Neuronal stem cell (in vitro differentiated cells): ENCODE measurements around the gene NRAP.

Source experiments
- DNase-seq: peaks from one replicate; pipeline ENCODE4 v3.0.0-alpha.2; 2013; ENCODE audit warnings: low spot score
- H2AFZ ChIP-seq: one replicate; pipeline ENCODE4 v1.6.1; 2013; ENCODE audit warnings: mild to moderate bottlenecking, low read length, inconsistent platforms
- H2AK5ac ChIP-seq: 2 replicates; pipeline ENCODE4 v1.6.1; 2013; ENCODE audit warnings: low read depth, mild to moderate bottlenecking, inconsistent platforms, low read length, moderate library complexity, mixed read lengths
- H2BK120ac ChIP-seq: 2 replicates; pipeline ENCODE4 v1.6.1; 2013; ENCODE audit warnings: low read depth, mild to moderate bottlenecking, inconsistent platforms, low read length, moderate library complexity, mixed read lengths
- H2BK12ac ChIP-seq: one replicate; pipeline ENCODE4 v1.6.1; 2013; ENCODE audit warnings: low read length, inconsistent platforms
- H2BK15ac ChIP-seq: 2 replicates; pipeline ENCODE4 v1.6.1; 2013; ENCODE audit warnings: mild to moderate bottlenecking, low read length, inconsistent platforms, mixed read lengths
- H2BK5ac ChIP-seq: one replicate; pipeline ENCODE4 v1.6.1; 2013; ENCODE audit warnings: inconsistent platforms, mild to moderate bottlenecking, low read length, moderate library complexity
- H3K14ac ChIP-seq: one replicate; pipeline ENCODE4 v1.6.1; 2013; ENCODE audit warnings: low read length, inconsistent platforms
- H3K18ac ChIP-seq: 2 replicates; pipeline ENCODE4 v1.6.1; 2013; ENCODE audit warnings: low read length, inconsistent platforms
- H3K23ac ChIP-seq: 2 replicates; pipeline ENCODE4 v1.6.1; 2013; ENCODE audit warnings: low read depth, mild to moderate bottlenecking, mixed read lengths, low read length, inconsistent platforms; ENCODE audit not compliant: poor library complexity
- H3K27ac ChIP-seq: replicated peaks from 3 replicates; pipeline ENCODE4 v1.5.1; 2013; ENCODE audit warnings: low read length, inconsistent platforms
- H3K27me3 ChIP-seq, 3 experiments: 2 replicates each; pipeline ENCODE4 v1.6.1; 2013; ENCODE audit warnings: low read length in 3 of 3, mild to moderate bottlenecking in 2 of 3, inconsistent platforms in 1 of 3, low read depth in 1 of 3, mixed read lengths in 1 of 3, moderate library complexity in 1 of 3; ENCODE audit not compliant: control insufficient read depth in 3 of 3, insufficient read depth in 3 of 3
- H3K36me3 ChIP-seq, 2 donors: replicated peaks in 1 of 2; 2 replicates each; pipeline ENCODE4 v1.6.1; 2013; ENCODE audit warnings: low read length in 2 of 2; ENCODE audit not compliant: control insufficient read depth in 2 of 2, insufficient read depth in 2 of 2
- H3K4ac ChIP-seq: 2 replicates; pipeline ENCODE4 v1.6.1; 2013; ENCODE audit warnings: inconsistent platforms, mild to moderate bottlenecking, low read length, moderate library complexity
- H3K4me1 ChIP-seq, 2 donors: 1 replicate in 1 of 2; 2 replicates in 1 of 2; pipeline ENCODE4 v1.6.1; 2013; ENCODE audit warnings: low read length in 2 of 2, low read depth in 1 of 2; ENCODE audit not compliant: control insufficient read depth in 2 of 2, insufficient read depth in 1 of 2
- H3K4me2 ChIP-seq: one replicate; pipeline ENCODE4 v1.6.1; 2013; ENCODE audit warnings: mild to moderate bottlenecking, low read length, inconsistent platforms; ENCODE audit not compliant: insufficient read depth, poor library complexity, severe bottlenecking
- H3K4me3 ChIP-seq, 2 donors: 2 replicates each; pipeline ENCODE4 v1.5.1; 2013; ENCODE audit warnings: low read length in 2 of 2, mild to moderate bottlenecking in 2 of 2, inconsistent platforms in 1 of 2, moderate library complexity in 1 of 2
- H3K79me1 ChIP-seq: one replicate; pipeline ENCODE4 v1.6.1; 2013; ENCODE audit warnings: low read depth, mild to moderate bottlenecking, inconsistent platforms, low read length, moderate library complexity
- H3K9ac ChIP-seq: one replicate; pipeline ENCODE4 v1.6.1; 2013; ENCODE audit warnings: mild to moderate bottlenecking, low read depth, low read length, inconsistent platforms; ENCODE audit not compliant: poor library complexity
- H3K9me3 ChIP-seq, 2 donors: replicated peaks in 1 of 2; 2 replicates each; pipeline versions ENCODE3 to v1.6.1; 2013; ENCODE audit warnings: low read length in 2 of 2, mild to moderate bottlenecking in 2 of 2, inconsistent platforms in 1 of 2, low read depth in 1 of 2, mixed read lengths in 1 of 2, moderate library complexity in 1 of 2; ENCODE audit not compliant: control insufficient read depth in 2 of 2, insufficient read depth in 1 of 2
- H4K8ac ChIP-seq: one replicate; pipeline ENCODE4 v1.6.1; 2013; ENCODE audit warnings: low read depth, mild to moderate bottlenecking, inconsistent platforms, low read length, moderate library complexity
- H4K91ac ChIP-seq: one replicate; pipeline ENCODE4 v1.6.1; 2013; ENCODE audit warnings: low read length, low read depth, mild to moderate bottlenecking, inconsistent platforms; ENCODE audit not compliant: poor library complexity
- WGBS, 2 donors: extraction: QIAGEN DNeasy Blood & Tissue Kit; methylation state at CpG; one replicate each; pipeline ENCODE4 v1.1.7; 2013; ENCODE audit warnings: missing lambda C conversion rate in 2 of 2, mixed read lengths in 1 of 2; ENCODE audit not compliant: insufficient read length in 2 of 2, insufficient replicate concordance in 1 of 2; ENCODE audit errors: extremely low coverage in 2 of 2; 5-methylcytosine and 5-hydroxymethylcytosine counted together

NRAP gene

DNA sequence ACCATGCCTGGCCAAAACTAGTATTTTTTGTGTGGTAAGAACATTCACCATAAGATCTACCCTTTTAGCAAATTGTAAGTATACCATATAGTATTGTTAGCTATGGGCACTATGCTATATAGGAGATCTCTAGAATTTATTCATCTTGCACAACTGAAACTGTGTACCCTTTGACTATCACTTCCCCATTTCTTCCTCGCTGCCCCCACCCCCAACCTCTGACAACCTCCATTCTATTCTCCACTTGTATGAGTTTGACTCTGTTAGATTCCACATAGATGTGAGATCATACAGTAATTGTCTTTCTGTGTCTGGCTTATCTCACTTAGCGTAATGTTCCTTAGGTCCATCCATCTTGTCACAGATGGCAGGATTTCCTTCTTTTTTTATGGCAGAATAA lies 19.5 kb upstream of the NRAP start:
- H3K27me3 ChIP-seq, result peaks cover 0 to 6% (median 0%) of the 10 kb centered on the region in 3 experiments
- peaks cover 4% of the 10 kb centered on the region for H3K79me1 ChIP-seq
- no peak overlapping the region for H2BK5ac ChIP-seq
- no peak overlapping the region for H2AFZ ChIP-seq
- no peak overlapping the region for H4K91ac ChIP-seq
- no peak overlapping the region for H2BK15ac ChIP-seq
- H3K14ac ChIP-seq, result no peak overlapping the region
- H3K18ac ChIP-seq, result no peak overlapping the region
- H2BK12ac ChIP-seq, result no peak overlapping the region
- H3K4me2 ChIP-seq, result no peak overlapping the region
- H3K27ac ChIP-seq, result no peak overlapping the region
- no peak overlapping the region for H2AK5ac ChIP-seq
- no peak overlapping the region for H3K4me3 ChIP-seq
- no peak overlapping the region for H2BK120ac ChIP-seq
- peaks cover 0 to 2% of the 10 kb centered on the region in 2 donors for H3K36me3 ChIP-seq
- H3K4me1 ChIP-seq, result peaks cover 5 to 8% of the 10 kb centered on the region in 2 donors
- H3K4ac ChIP-seq, result no peak overlapping the region
- H3K9me3 ChIP-seq, result peaks cover 2 to 18% of the 10 kb centered on the region in 2 donors
- H4K8ac ChIP-seq, result no peak overlapping the region
- no peak overlapping the region for H3K23ac ChIP-seq
- no peak overlapping the region for H3K9ac ChIP-seq
- WGBS, 2 donors, result no CpG with 5 or more reads among the region's 2 CpGs
- DNase-seq, result no peak

DNA sequence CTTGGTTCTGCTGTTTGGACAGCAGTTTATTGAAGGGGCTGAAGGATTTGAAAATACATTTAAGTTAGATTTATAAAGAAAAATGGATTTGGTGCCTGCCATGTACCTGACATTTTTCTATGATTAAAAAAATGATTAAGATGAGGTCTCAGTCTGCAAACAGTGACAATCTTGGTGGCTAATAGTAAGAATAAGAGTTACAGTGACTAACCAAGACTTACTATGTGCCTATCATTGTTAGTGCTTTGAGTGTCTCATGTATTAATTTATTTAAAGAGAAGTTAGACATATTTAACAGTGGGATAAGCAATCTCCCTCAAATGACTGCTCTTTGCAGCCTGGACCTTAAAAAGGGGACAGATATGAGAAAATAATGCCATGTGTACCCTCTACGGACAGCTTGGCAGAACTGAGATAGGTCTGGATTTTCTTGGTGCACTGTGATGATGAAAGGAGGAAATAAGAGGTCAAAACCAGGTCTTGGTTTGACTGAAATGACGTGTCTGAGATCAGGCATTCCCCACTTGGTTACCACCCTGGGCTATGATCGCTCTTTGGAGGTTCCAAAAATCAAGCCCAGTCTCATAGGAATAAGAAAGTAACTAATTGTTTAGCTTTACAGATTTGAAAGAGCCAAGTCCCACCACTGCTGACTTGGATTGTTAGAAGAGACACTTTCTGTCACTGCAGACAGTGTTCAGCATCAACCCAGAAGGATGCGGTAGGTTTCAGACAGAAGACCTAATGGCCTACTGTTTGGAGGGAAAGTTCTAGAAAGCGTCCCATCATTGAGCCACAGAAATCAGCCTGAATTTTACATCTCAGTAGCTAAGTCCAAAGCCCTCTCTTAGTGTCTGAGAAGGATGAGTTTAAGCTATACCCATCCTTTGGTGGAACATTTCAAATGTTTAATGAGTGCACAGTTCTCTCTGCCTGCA lies 18.0 kb upstream of the NRAP start:
- Histone ChIP-seq H3K14ac (no peak overlapping the region), H2BK12ac (no peak overlapping the region), H3K27ac (no peak overlapping the region), H3K9me3 (peaks cover 0 to 13% of the 10 kb centered on the region in 2 donors), H2BK15ac (no peak overlapping the region), H4K91ac (no peak overlapping the region), H3K4me1 (peaks cover 5 to 8% of the 10 kb centered on the region in 2 donors), H3K4ac (no peak overlapping the region), H3K4me2 (no peak overlapping the region), H3K9ac (no peak overlapping the region), H2AK5ac (no peak overlapping the region), H3K79me1 (peaks cover 4% of the 10 kb centered on the region), H3K4me3 (no peak overlapping the region), H4K8ac (no peak overlapping the region), H3K18ac (no peak overlapping the region), H2BK5ac (no peak overlapping the region), H3K27me3 (peaks cover 0 to 6% (median 0%) of the 10 kb centered on the region in 3 experiments), H2BK120ac (no peak overlapping the region), H3K23ac (no peak overlapping the region), H3K36me3 (peaks cover 0 to 2% of the 10 kb centered on the region in 2 donors), H2AFZ (no peak overlapping the region)
- DNase-seq, result no peak
- WGBS, 2 donors, result no CpG with 5 or more reads among the region's 5 CpGs

- Histone ChIP-seq H3K18ac (peak overlapping the region; percentile 98), H3K9ac (peak overlapping the region; percentile 95), H3K79me1 (peaks cover 4% of the 10 kb centered on the region), H3K4ac (peak overlapping the region; percentile 12), H2AK5ac (no peak overlapping the region), H3K9me3 (peaks cover 0 to 12% of the 10 kb centered on the region in 2 donors), H2BK12ac (no peak overlapping the region), H2BK15ac (peak overlapping the region; percentile 83), H3K4me2 (peak overlapping the region; percentile 94), H4K8ac (no peak overlapping the region), H4K91ac (no peak overlapping the region), H3K27me3 (peaks cover 0 to 6% (median 0%) of the 10 kb centered on the region in 3 experiments), H3K27ac (peak overlapping the region; percentile 59), H2BK120ac (peak overlapping the region; percentile 55), H3K4me3 (peak overlapping the region; percentile 67 to 97), H2AFZ (peak overlapping the region; percentile 99), H2BK5ac (peak overlapping the region; percentile 77), H3K14ac (peak overlapping the region; percentile 91), H3K4me1 (peaks cover 5 to 8% of the 10 kb centered on the region in 2 donors), H3K23ac (peak overlapping the region; percentile 89), H3K36me3 (peaks cover 0 to 2% of the 10 kb centered on the region in 2 donors)
- no peak for DNase-seq
- no CpG with 5 or more reads among the region's 28 CpGs for whole genome bisulfite sequencing, 2 donors
Measured at GRCh38 chr10:113680190-113681111, 16.6 kb upstream of the NRAP start.
